ENCODE results near the gene DHRS1.
A peak's percentile ranks its signal among the peaks of the same experiment; 100 is the strongest.

DHRS1 gene

GRCh38 chr14:24277606-24278321, 21.8 kb downstream of the DHRS1 start:
- peak; percentile 86 to 97 (median 96) for DNase-seq
- Histone ChIP-seq H3K9me3 (ENCODE audit: control extremely low read depth in 1 of 5, control insufficient read depth in 4 of 5, insufficient read depth in 2 of 5, low read depth in 1 of 5, low read length in 4 of 5) (no peaks in the 10 kb centered on the region), H3K27me3 (replicated peaks in 2 of 5; ENCODE audit: control insufficient read depth in 4 of 5, insufficient read depth in 5 of 5, low read length in 4 of 5) (no peaks in the 10 kb centered on the region), H3K4me3 (ENCODE audit: control insufficient read depth in 1 of 7, extremely low read depth in 1 of 7, insufficient read depth in 4 of 7, low read depth in 2 of 7, low read length in 6 of 7) (peak overlapping the region in 3 of 7 experiments; percentile 20 to 25 (median 23)), H3K27ac (ENCODE audit: insufficient read depth in 1 of 2, low read depth in 1 of 2, low read length in 2 of 2, poor library complexity in 1 of 2, severe bottlenecking in 2 of 2) (no peak overlapping the region), H3K4me1 (ENCODE audit: control extremely low read depth in 1 of 4, control insufficient read depth in 4 of 4, insufficient read depth in 4 of 4, low read length in 3 of 4) (peaks cover 21 to 74% (median 41%) of the 10 kb centered on the region in 4 experiments), H3K36me3 (ENCODE audit: control insufficient read depth in 4 of 4, insufficient read depth in 4 of 4, low read length in 3 of 4) (no peaks in the 10 kb centered on the region)
- WGBS (ENCODE audit: insufficient coverage) = 13% methylated on average over 8 of the region's 11 CpGs
- POLR2A ChIA-PET = interaction anchor here (0.7 to 1.4 kb wide), 2 partner anchors 35 to 43 kb away, joined by 3 to 4 read pairs; no protein-coding TSS in a partner anchor
- CTCF ChIA-PET = interaction anchor here (0.8 to 13.1 kb wide), 11 partner anchors 7 to 61 kb away, joined by 3 to 153 read pairs (median 9); partner anchors contain the start of genes CIDEB, DHRS1, LTB4R and LTB4R2

GRCh38 chr14:24277071-24277470, 22.5 kb downstream of the DHRS1 start:
- no peaks in the 10 kb centered on the region for H3K36me3 ChIP-seq (ENCODE audit: control insufficient read depth in 4 of 4, insufficient read depth in 4 of 4, low read length in 3 of 4)
- H3K4me1 ChIP-seq (ENCODE audit: control extremely low read depth in 1 of 4, control insufficient read depth in 4 of 4, insufficient read depth in 4 of 4, low read length in 3 of 4) = peaks cover 21 to 77% (median 43%) of the 10 kb centered on the region in 4 experiments
- 97% methylated on average over 6 of the region's 6 CpGs for WGBS (ENCODE audit: insufficient coverage)
- H3K27ac ChIP-seq (ENCODE audit: insufficient read depth in 1 of 2, low read depth in 1 of 2, low read length in 2 of 2, poor library complexity in 1 of 2, severe bottlenecking in 2 of 2) = no peak overlapping the region
- DNase-seq = no peak
- ChIA-PET POLR2A (interaction anchor here (1.4 kb wide), 1 partner anchor 34 kb away, joined by 3 read pairs; no protein-coding TSS in a partner anchor), CTCF (interaction anchor here (0.8 to 13.1 kb wide), 10 partner anchors 10 to 61 kb away, joined by 3 to 153 read pairs (median 6); partner anchors contain the start of genes CIDEB, DHRS1, LTB4R and LTB4R2)
- no peaks in the 10 kb centered on the region for H3K9me3 ChIP-seq (ENCODE audit: control extremely low read depth in 1 of 5, control insufficient read depth in 4 of 5, insufficient read depth in 2 of 5, low read depth in 1 of 5, low read length in 4 of 5)
- no peaks in the 10 kb centered on the region for H3K27me3 ChIP-seq (replicated peaks in 2 of 5; ENCODE audit: control insufficient read depth in 4 of 5, insufficient read depth in 5 of 5, low read length in 4 of 5)
- peak overlapping the region in 1 of 7 experiments; percentile 2 for H3K4me3 ChIP-seq (ENCODE audit: control insufficient read depth in 1 of 7, extremely low read depth in 1 of 7, insufficient read depth in 4 of 7, low read depth in 2 of 7, low read length in 6 of 7)

- Histone ChIP-seq H3K4me1 (ENCODE audit: control extremely low read depth in 1 of 4, control insufficient read depth in 4 of 4, insufficient read depth in 4 of 4, low read length in 3 of 4) (peaks cover 17 to 66% (median 45%) of the 10 kb centered on the region in 4 experiments), H3K9me3 (ENCODE audit: control extremely low read depth in 1 of 5, control insufficient read depth in 4 of 5, insufficient read depth in 2 of 5, low read depth in 1 of 5, low read length in 4 of 5) (no peaks in the 10 kb centered on the region), H3K27me3 (replicated peaks in 2 of 5; ENCODE audit: control insufficient read depth in 4 of 5, insufficient read depth in 5 of 5, low read length in 4 of 5) (no peaks in the 10 kb centered on the region), H3K27ac (ENCODE audit: insufficient read depth in 1 of 2, low read depth in 1 of 2, low read length in 2 of 2, poor library complexity in 1 of 2, severe bottlenecking in 2 of 2) (no peak overlapping the region), H3K36me3 (ENCODE audit: control insufficient read depth in 4 of 4, insufficient read depth in 4 of 4, low read length in 3 of 4) (peaks cover 0 to 4% (median under 1%) of the 10 kb centered on the region in 4 experiments), H3K4me3 (ENCODE audit: control insufficient read depth in 1 of 7, extremely low read depth in 1 of 7, insufficient read depth in 4 of 7, low read depth in 2 of 7, low read length in 6 of 7) (no peak overlapping the region)
- DNase-seq = peak in 2 of 3 donors; percentile 35 to 56
- 69% methylated on average over 3 of the region's 3 CpGs for WGBS (ENCODE audit: insufficient coverage)
- ChIA-PET CTCF (interaction anchor here (0.6 to 13.1 kb wide), 6 partner anchors 7 to 626 kb away, joined by 3 to 119 read pairs (median 14); partner anchors contain the start of genes CIDEB, LTB4R, LTB4R2 and TINF2), POLR2A (interaction anchor here (1.4 kb wide), 1 partner anchor 32 kb away, joined by 4 read pairs; the partner anchor contains the start of gene TINF2)
Measured at GRCh38 chr14:24274101-24274543, 25.5 kb downstream of the DHRS1 start.

GRCh38 chr14:24273422-24273998, 26.1 kb downstream of the DHRS1 start:
- H3K4me3 ChIP-seq (ENCODE audit: control insufficient read depth in 1 of 7, extremely low read depth in 1 of 7, insufficient read depth in 4 of 7, low read depth in 2 of 7, low read length in 6 of 7) = no peak overlapping the region
- ChIA-PET POLR2A (interaction anchor here (1.4 kb wide), 1 partner anchor 31 kb away, joined by 4 read pairs; the partner anchor contains the start of gene TINF2), CTCF (interaction anchor here (1.3 to 13.1 kb wide), 5 partner anchors 7 to 33 kb away, joined by 4 to 119 read pairs (median 23); partner anchors contain the start of genes CIDEB, LTB4R, LTB4R2 and TINF2)
- H3K27ac ChIP-seq (ENCODE audit: insufficient read depth in 1 of 2, low read depth in 1 of 2, low read length in 2 of 2, poor library complexity in 1 of 2, severe bottlenecking in 2 of 2) = no peak overlapping the region
- no peaks in the 10 kb centered on the region for H3K27me3 ChIP-seq (replicated peaks in 2 of 5; ENCODE audit: control insufficient read depth in 4 of 5, insufficient read depth in 5 of 5, low read length in 4 of 5)
- DNase-seq = peak in 1 of 3 donors; percentile 16
- no CpG with 5 or more reads among the region's 3 CpGs for WGBS (ENCODE audit: insufficient coverage)
- H3K36me3 ChIP-seq (ENCODE audit: control insufficient read depth in 4 of 4, insufficient read depth in 4 of 4, low read length in 3 of 4) = peaks cover 0 to 6% (median 2%) of the 10 kb centered on the region in 4 experiments
- H3K9me3 ChIP-seq (ENCODE audit: control extremely low read depth in 1 of 5, control insufficient read depth in 4 of 5, insufficient read depth in 2 of 5, low read depth in 1 of 5, low read length in 4 of 5) = no peaks in the 10 kb centered on the region
- peaks cover 11 to 60% (median 38%) of the 10 kb centered on the region in 4 experiments for H3K4me1 ChIP-seq (ENCODE audit: control extremely low read depth in 1 of 4, control insufficient read depth in 4 of 4, insufficient read depth in 4 of 4, low read length in 3 of 4)

- Histone ChIP-seq H3K27ac (ENCODE audit: insufficient read depth in 1 of 2, low read depth in 1 of 2, low read length in 2 of 2, poor library complexity in 1 of 2, severe bottlenecking in 2 of 2) (no peak overlapping the region), H3K4me3 (ENCODE audit: control insufficient read depth in 1 of 7, extremely low read depth in 1 of 7, insufficient read depth in 4 of 7, low read depth in 2 of 7, low read length in 6 of 7) (no peak overlapping the region), H3K36me3 (ENCODE audit: control insufficient read depth in 4 of 4, insufficient read depth in 4 of 4, low read length in 3 of 4) (peaks cover 0 to 13% (median 6%) of the 10 kb centered on the region in 4 experiments), H3K27me3 (replicated peaks in 2 of 5; ENCODE audit: control insufficient read depth in 4 of 5, insufficient read depth in 5 of 5, low read length in 4 of 5) (no peaks in the 10 kb centered on the region), H3K9me3 (ENCODE audit: control extremely low read depth in 1 of 5, control insufficient read depth in 4 of 5, insufficient read depth in 2 of 5, low read depth in 1 of 5, low read length in 4 of 5) (no peaks in the 10 kb centered on the region), H3K4me1 (ENCODE audit: control extremely low read depth in 1 of 4, control insufficient read depth in 4 of 4, insufficient read depth in 4 of 4, low read length in 3 of 4) (peaks cover 7 to 50% (median 28%) of the 10 kb centered on the region in 4 experiments)
- POLR2A ChIA-PET = no interaction called here
- CTCF ChIA-PET = interaction anchor here (1.5 to 7.7 kb wide), 7 partner anchors 8 to 112 kb away, joined by 3 to 57 read pairs (median 27); partner anchors contain the start of genes CIDEB, DHRS1, IRF9 and LTB4R2
- WGBS (ENCODE audit: insufficient coverage) = 92% methylated on average over 2 of the region's 2 CpGs
- no peak for DNase-seq
Measured at GRCh38 chr14:24272467-24272866, 27.1 kb downstream of the DHRS1 start.

GRCh38 chr14:24271834-24272263, 27.7 kb downstream of the DHRS1 start:
- CTCF ChIA-PET = interaction anchor here (1.0 to 7.7 kb wide), 10 partner anchors 9 to 111 kb away, joined by 3 to 57 read pairs (median 18); partner anchors contain the start of genes CIDEB, DHRS1, IRF9 and LTB4R2
- POLR2A ChIA-PET = interaction anchor here (0.9 to 1.3 kb wide), 3 partner anchors 28 to 41 kb away, joined by 3 to 6 read pairs (median 3); partner anchors contain the start of genes DHRS1, NOP9 and TINF2
- Histone ChIP-seq H3K4me1 (ENCODE audit: control extremely low read depth in 1 of 4, control insufficient read depth in 4 of 4, insufficient read depth in 4 of 4, low read length in 3 of 4) (peaks cover 6 to 43% (median 22%) of the 10 kb centered on the region in 4 experiments), H3K27ac (ENCODE audit: insufficient read depth in 1 of 2, low read depth in 1 of 2, low read length in 2 of 2, poor library complexity in 1 of 2, severe bottlenecking in 2 of 2) (peak overlapping the region; percentile 58 to 94), H3K27me3 (replicated peaks in 2 of 5; ENCODE audit: control insufficient read depth in 4 of 5, insufficient read depth in 5 of 5, low read length in 4 of 5) (no peaks in the 10 kb centered on the region), H3K4me3 (ENCODE audit: control insufficient read depth in 1 of 7, extremely low read depth in 1 of 7, insufficient read depth in 4 of 7, low read depth in 2 of 7, low read length in 6 of 7) (peak overlapping the region; percentile 74 to 96 (median 85)), H3K36me3 (ENCODE audit: control insufficient read depth in 4 of 4, insufficient read depth in 4 of 4, low read length in 3 of 4) (peaks cover 0 to 19% (median 10%) of the 10 kb centered on the region in 4 experiments), H3K9me3 (ENCODE audit: control extremely low read depth in 1 of 5, control insufficient read depth in 4 of 5, insufficient read depth in 2 of 5, low read depth in 1 of 5, low read length in 4 of 5) (no peaks in the 10 kb centered on the region)
- WGBS (ENCODE audit: insufficient coverage) = 31% methylated on average over 3 of the region's 3 CpGs
- no peak for DNase-seq

All from common myeloid progenitor, CD34-positive (primary cell).